ENCODE results near the gene APOBR. TPM values are rescaled to one million over a fixed set of nuclear protein-coding genes. Genes with fewer than 3 reads are reported as not detected.
A peak's percentile ranks its signal among the peaks of the same experiment; 100 is the strongest.

APOBR gene
- total and polyA plus RNA-seq, 2 of the 13 experiments (the other 11 are each of a cell fraction or from before 2014, with no cell fraction given): 0.03 TPM; not detected in 1

DNA sequence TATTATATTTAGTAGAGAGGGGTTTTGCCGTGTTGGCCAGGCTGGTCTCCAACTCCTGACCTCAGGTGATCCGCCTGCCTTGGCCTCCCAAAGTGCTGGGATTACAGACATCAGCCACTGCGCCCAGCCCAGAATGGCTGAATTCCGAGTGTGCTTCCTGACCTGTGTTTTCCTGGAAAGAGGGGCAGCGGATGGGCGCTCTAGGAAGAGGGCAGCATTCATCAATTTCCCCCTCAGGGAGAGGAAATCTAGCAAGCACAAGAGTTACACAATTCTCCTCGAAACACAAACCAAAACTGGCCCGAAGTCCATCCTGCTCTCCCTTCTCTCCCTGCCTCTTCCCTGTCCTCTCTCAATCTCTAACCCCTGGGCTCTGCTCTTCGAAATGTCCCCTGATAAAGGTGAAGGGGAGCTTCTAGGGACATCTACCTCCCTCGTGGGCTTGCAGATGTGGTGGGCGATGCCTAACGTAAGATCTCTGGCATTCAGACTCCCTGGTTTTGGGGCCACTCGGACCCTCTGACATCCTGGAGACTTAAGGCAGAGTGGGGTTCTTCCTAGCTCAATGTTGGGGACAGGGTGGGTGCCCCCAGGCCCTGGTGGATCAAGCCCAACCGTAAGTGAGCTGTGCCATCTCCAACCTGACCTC lies 11.2 kb downstream of the APOBR start (continued):
- TF ChIP-seq ARID4A (CRISPR knock-in tag; IDR thresholded peaks at IDR 0.05; ENCODE audit: borderline replicate concordance) (peak; percentile 50; the same call in 1 of the 2 replicates), DDIT3 (CRISPR knock-in tag; IDR thresholded peaks at IDR 0.05) (no peak), ZNF280D (CRISPR knock-in tag; IDR thresholded peaks at IDR 0.05) (no peak), PHF5A (CRISPR knock-in tag; IDR thresholded peaks at IDR 0.05; ENCODE audit: low read depth, unreplicated experiment) (peak; percentile 36), IKZF4 (CRISPR knock-in tag; IDR thresholded peaks at IDR 0.05; ENCODE audit: borderline replicate concordance, low read depth, not compliant biosample characterization) (no peak), HDAC2 (CRISPR knock-in tag; IDR thresholded peaks at IDR 0.05) (peak; percentile 76; the same call in 1 of the 2 replicates), STAG1 (CRISPR knock-in tag; IDR thresholded peaks at IDR 0.05) (peak; percentile 37)
- TF ChIP-seq, protein P1, sequence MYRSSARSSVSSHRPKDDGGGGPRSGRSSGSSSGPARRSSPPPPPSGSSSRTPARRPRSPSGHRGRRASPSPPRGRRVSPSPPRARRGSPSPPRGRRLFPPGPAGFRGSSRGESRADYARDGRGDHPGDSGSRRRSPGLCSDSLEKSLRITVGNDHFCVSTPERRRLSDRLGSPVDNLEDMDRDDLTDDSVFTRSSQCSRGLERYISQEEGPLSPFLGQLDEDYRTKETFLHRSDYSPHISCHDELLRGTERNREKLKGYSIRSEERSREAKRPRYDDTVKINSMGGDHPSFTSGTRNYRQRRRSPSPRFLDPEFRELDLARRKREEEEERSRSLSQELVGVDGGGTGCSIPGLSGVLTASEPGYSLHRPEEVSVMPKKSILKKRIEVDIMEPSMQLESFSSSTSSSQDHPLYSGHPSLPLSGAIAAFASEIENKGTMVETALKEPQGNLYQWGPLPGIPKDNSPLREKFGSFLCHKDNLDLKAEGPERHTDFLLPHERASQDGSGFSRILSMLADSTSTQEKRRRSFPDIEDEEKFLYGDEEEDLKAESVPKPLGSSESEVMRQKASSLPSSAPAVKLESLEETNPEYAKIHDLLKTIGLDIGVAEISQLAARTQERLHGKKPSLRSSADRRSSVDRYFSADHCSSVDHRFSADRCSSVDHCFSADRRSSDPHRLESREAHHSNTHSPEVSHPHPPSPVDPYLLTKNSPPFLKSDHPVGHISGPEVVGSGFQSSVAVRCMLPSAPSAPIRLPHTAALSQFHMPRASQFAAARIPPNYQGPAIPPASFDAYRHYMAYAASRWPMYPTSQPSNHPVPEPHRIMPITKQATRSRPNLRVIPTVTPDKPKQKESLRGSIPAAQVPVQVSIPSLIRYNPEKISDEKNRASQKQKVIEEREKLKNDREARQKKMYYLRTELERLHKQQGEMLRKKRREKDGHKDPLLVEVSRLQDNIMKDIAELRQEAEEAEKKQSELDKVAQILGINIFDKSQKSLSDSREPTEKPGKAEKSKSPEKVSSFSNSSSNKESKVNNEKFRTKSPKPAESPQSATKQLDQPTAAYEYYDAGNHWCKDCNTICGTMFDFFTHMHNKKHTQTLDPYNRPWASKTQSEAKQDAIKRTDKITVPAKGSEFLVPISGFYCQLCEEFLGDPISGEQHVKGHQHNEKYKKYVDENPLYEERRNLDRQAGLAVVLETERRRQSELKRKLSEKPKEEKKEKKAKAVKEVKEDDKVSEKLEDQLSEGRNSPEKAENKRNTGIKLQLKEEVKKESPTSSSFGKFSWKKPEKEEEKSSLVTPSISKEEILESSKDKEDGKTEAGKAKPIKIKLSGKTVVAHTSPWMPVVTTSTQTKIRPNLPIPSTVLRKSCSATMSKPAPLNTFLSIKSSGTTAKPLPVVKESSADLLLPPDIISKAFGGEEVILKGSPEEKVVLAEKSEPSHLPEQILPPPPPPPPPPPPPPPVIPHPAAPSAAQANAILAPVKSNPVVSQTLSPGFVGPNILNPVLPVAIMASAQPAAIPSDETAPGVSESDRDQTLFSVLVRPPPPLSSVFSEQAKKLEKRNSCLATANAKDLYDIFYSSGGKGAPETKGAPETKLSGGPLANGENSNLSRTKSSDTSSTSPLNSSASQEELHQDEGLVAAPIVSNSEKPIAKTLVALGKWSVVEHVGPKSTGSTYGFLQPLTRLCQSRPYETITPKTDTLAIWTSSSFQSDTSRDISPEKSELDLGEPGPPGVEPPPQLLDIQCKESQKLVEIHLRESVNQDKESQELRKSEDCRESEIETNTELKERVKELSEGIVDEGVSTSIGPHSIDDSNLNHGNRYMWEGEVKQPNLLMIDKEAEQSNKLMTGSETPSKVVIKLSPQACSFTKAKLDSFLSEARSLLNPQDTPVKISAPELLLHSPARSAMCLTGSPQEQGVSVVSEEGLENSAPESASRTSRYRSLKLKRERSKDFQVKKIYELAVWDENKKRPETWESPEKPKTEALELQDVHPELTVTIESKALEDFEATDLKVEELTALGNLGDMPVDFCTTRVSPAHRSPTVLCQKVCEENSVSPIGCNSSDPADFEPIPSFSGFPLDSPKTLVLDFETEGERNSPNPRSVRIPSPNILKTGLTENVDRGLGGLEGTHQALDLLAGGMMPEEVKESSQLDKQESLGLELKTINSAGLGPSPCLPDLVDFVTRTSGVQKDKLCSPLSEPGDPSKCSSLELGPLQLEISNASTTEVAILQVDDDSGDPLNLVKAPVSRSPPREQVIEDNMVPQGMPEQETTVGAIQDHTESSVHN (CRISPR knock-in tag; IDR thresholded peaks at IDR 0.05): no peak

All from HepG2 (cell line).